ENCODE data around the gene CERK. TPM values are rescaled to one million over a fixed set of nuclear protein-coding genes. Genes with fewer than 3 reads are reported as not detected.
A peak's percentile ranks its signal among the peaks of the same experiment; 100 is the strongest.

CERK gene
- total RNA-seq, 4 donors from 2014 or later, result 14.6 to 34.0 (median 26.6) TPM

DNA sequence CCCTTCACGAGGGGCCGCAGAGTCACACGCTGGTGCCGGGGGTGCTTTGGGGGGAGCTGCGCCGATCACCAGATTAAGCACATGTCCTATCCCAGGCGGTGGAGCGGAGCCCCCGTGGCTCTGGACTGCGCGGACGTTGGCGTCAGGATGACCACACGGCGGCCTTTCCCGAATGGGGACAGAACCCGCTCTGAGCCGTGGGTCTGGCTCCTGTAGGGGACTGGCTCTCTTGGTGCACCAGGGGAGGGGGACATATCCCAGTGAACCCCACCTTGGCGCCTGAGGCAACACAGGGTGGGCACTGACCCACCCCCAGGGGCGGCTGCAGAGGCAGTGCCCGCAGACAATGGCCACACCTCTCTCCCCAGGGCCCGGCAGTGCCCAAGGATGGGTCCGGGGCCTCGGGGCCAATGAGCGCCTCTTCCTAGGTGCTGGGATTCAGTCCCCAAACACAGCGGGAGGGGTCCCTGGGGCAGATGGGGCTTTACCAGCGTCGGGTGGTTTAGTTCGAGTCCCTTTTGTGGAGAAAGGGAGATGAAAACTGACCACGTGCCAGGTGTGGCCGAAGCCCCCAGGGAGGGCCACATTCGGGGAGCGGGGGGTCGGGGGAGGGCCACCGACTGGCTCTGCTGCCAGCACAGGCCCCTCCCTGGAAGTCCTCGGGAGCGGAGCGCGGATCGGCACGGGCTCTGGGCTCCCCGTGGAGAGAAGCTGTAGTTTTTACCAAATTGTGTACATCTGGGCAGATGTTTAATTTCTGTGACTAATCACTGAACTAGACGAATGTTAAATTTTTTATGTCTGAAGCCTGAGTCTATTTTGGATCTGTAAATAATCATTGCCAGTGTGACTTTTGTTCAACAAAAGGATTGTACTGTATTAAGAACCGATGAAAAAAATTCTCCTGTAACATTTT lies 59.0 kb downstream of the CERK start:
- peaks cover 0 to 24% (median 3%) of the 10 kb centered on the region in 3 donors for H3K4me1 ChIP-seq
- 64 to 80% methylated on average over 19 to 22 of the region's 44 CpGs for WGBS, 2 donors
- no peak overlapping the region for H3K4me3 ChIP-seq
- intact Hi-C loops (cut with DNase I), result no loop called here
- H3K36me3 ChIP-seq, result peaks cover 3 to 61% (median 4%) of the 10 kb centered on the region in 3 donors
- H3K27me3 ChIP-seq, result no peaks in the 10 kb centered on the region
- no peaks in the 10 kb centered on the region for H3K9me3 ChIP-seq
- DNase-seq, result no peak
- TF ChIP-seq CTCF (IDR thresholded peaks at IDR 0.05) (no peak), POLR2A (IDR thresholded peaks at IDR 0.05) (no peak)
- H3K27ac ChIP-seq, result peak overlapping the region in 3 of 4 donors; percentile 25 to 63 (median 49)

DNA sequence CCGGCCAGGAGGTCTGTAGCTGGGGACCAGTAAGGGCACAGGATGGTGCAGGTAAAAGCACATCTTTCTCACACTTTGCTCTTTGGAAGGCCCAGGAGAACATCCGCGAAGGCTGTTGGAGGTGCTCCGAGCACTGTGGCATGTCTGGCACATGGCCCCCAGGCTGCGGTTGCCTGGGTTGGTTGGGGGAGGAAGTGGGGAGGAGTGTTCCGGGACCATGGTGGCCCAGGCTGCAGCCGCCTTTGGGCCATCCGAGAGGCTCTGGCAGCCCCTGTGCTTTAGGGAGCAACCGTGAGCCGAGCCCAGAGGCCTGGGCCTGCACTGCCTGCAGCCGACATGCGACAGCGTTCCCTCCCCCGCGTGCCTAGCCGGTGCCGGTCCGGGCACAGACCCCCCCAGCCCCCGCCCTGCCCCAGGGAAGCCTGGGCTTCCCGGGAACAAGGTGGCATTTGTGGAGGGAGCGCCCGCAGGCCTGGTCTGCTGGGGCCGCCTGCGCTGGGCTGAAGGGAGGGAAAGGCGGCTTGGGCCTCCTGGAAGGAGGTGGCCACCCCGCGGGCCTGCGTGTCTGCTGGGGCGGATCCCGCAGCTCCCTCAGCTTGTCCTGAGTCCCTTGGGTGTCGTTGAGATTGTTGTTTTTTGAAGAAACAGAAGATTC lies 59.9 kb downstream of the CERK start:
- DNase-seq, result no peak
- H3K4me1 ChIP-seq, result peaks cover 0 to 26% (median 10%) of the 10 kb centered on the region in 3 donors
- H3K27ac ChIP-seq, result no peak overlapping the region
- H3K4me3 ChIP-seq, result no peak overlapping the region
- TF ChIP-seq POLR2A (IDR thresholded peaks at IDR 0.05) (no peak), CTCF (IDR thresholded peaks at IDR 0.05) (no peak)
- 86 to 88% methylated on average over 8 to 13 of the region's 31 CpGs for WGBS, 2 donors
- H3K27me3 ChIP-seq, result no peaks in the 10 kb centered on the region
- peaks cover 4 to 61% (median 12%) of the 10 kb centered on the region in 3 donors for H3K36me3 ChIP-seq
- intact Hi-C loops (cut with DNase I), result no loop called here
- H3K9me3 ChIP-seq, result no peaks in the 10 kb centered on the region

DNA sequence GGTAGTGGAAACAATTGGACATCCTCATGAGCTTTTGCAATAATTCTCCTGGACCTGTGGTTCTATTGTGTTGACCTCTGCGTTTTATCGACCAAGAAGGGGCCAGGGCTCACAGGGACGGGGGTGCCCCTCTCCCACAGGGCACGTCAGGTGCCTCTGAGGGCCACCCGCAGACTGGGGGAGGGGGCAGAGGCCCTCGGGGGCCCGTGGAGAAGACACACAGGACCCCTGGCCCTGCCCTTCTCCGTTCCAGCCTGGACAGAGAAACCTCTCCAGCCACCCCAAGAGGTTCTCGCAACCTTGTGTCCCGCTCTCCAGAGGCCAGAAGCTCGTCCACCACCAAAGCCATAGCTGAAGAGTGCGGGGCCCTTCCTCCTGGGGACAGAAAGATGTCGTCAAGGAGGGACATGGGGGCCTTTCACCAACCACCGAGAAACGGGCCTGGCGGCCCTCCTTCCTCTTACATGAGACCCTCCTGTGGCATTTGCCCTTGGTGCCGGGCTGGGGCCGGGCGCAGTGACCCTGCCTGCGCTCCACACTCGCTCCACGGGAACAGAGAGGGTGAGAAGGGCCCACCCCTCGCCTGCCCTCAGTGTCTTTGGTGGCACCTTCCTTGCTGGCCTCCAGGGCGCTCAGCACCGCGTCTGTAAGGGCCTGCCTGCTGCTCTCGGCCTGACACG lies 60.6 kb downstream of the CERK start:
- no peak for TF ChIP-seq CTCF (IDR thresholded peaks at IDR 0.05)
- no peak for TF ChIP-seq POLR2A (IDR thresholded peaks at IDR 0.05)
- Histone ChIP-seq H3K36me3 (peaks cover 4 to 68% (median 16%) of the 10 kb centered on the region in 3 donors), H3K27ac (no peak overlapping the region), H3K4me3 (no peak overlapping the region), H3K27me3 (no peaks in the 10 kb centered on the region), H3K9me3 (no peaks in the 10 kb centered on the region), H3K4me1 (peaks cover 0 to 26% (median 10%) of the 10 kb centered on the region in 3 donors)
- intact Hi-C loops (cut with DNase I), result no loop called here
- WGBS, 2 donors, result 87% methylated on average over 10 of the region's 28 CpGs; no CpG with 5 or more reads in 1 of the 2 donors
- DNase-seq, result no peak

GRCh38 chr22:46676881-46677280 lies 61.2 kb downstream of the CERK start:
- intact Hi-C loops (cut with DNase I), result no loop called here
- H3K4me1 ChIP-seq, result peaks cover 0 to 26% (median 10%) of the 10 kb centered on the region in 3 donors
- no peak overlapping the region for H3K4me3 ChIP-seq
- H3K27ac ChIP-seq, result no peak overlapping the region
- peaks cover 4 to 73% (median 16%) of the 10 kb centered on the region in 3 donors for H3K36me3 ChIP-seq
- 58 to 68% methylated on average over 6 to 10 of the region's 14 CpGs for WGBS, 2 donors
- H3K9me3 ChIP-seq, result no peaks in the 10 kb centered on the region
- TF ChIP-seq POLR2A (IDR thresholded peaks at IDR 0.05) (no peak), CTCF (IDR thresholded peaks at IDR 0.05) (no peak)
- DNase-seq, result no peak
- H3K27me3 ChIP-seq, result no peaks in the 10 kb centered on the region

Data from esophagus squamous epithelium (tissue), 5 donors.